H1 (cell line): ENCODE results near the gene BRD8. TPM values are rescaled to one million over a fixed set of nuclear protein-coding genes. Genes with fewer than 3 reads are reported as not detected.

Experiments
- MAFK ChIP-seq: IDR thresholded peaks from 2 replicates; pipeline ENCODE4 v1.6.1; 2012; ENCODE audit warnings: low read depth, mild to moderate bottlenecking, improper control_type of control experiment, low read length
- POLR2AphosphoS5 ChIP-seq: IDR thresholded peaks from 2 replicates; pipeline ENCODE4 v1.6.1; 2011; ENCODE audit warnings: low read depth, low read length
- SIX5 ChIP-seq: IDR thresholded peaks from 2 replicates; pipeline ENCODE4 v1.6.1; 2011; ENCODE audit warnings: mild to moderate bottlenecking, low read depth, low read length
- SP4 ChIP-seq: IDR thresholded peaks from 2 replicates; pipeline ENCODE4 v1.6.1; 2012; ENCODE audit warnings: low read length, inconsistent platforms
- TBP ChIP-seq: IDR thresholded peaks from 2 replicates; pipeline ENCODE4 v1.6.1; 2011; ENCODE audit warnings: low read depth, low read length, improper control_type of control experiment
- polyA plus RNA-seq, 7 experiments: library from polyadenylated mRNA; depleted of rRNA in 3 of 7; stranded (reverse) in 5 of 7; unstranded in 2 of 7; fragments of >200 nt in 5 of 7; fragments of 200-250 nt in 2 of 7; gene quantifications; 1 replicate in 5 of 7; 2 replicates in 1 of 7; 4 replicates in 1 of 7; pipeline versions ENCODE4 v1.2.1 to v1.2.3, GENCODE V29; 2011 to 2013; ENCODE audit warnings: missing spikeins in 2 of 7, mixed read lengths in 2 of 7
- total RNA-seq: library from RNA; stranded (reverse); fragmentation: NEBNext Ultra II Directional; extraction: Animal tissue kit (Norgen Biotek cat#: 25700); gene quantifications from 2 replicates; pipeline ENCODE4 v1.2.1, GENCODE V29; 2021
- TF ChIP-seq, protein P1 (sequence below), 3 experiments: IDR thresholded peaks; 1 replicate in 2 of 3; 2 replicates in 1 of 3; pipeline versions ENCODE4 v1.5.1 to v1.6.1; 2011; ENCODE audit warnings: low read length in 3 of 3, mild to moderate bottlenecking in 3 of 3, inconsistent platforms in 2 of 3, low read depth in 1 of 3, moderate library complexity in 1 of 3; ENCODE audit not compliant: insufficient read depth in 1 of 3; ENCODE audit errors: control extremely low read depth in 1 of 3

Gene BRD8
- total and polyA plus RNA-seq, 2 of the 8 experiments (the other 6 are each of a cell fraction or from before 2014, with no cell fraction given) = 37.8 to 75.8 TPM

DNA sequence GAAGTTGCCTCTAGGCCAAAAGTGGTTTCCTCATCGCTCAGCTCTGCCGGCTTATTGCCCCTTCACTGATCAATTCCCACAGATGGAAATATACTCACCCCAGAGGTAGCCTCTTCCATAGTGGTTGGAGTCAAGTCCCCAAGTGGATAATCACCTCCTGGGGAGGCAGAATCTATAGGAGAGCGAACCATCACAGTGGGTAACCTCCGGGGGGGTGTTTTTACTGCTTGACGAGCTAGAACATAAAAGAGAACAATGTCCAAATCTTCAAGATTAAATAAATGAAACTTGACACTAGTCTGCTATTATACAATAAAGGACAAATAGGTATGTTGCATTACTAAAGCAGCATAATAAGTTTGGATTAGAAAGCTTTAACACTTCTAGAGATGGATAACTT lies 9.3 kb downstream of the BRD8 start (continued):
- TF ChIP-seq, protein P1, sequence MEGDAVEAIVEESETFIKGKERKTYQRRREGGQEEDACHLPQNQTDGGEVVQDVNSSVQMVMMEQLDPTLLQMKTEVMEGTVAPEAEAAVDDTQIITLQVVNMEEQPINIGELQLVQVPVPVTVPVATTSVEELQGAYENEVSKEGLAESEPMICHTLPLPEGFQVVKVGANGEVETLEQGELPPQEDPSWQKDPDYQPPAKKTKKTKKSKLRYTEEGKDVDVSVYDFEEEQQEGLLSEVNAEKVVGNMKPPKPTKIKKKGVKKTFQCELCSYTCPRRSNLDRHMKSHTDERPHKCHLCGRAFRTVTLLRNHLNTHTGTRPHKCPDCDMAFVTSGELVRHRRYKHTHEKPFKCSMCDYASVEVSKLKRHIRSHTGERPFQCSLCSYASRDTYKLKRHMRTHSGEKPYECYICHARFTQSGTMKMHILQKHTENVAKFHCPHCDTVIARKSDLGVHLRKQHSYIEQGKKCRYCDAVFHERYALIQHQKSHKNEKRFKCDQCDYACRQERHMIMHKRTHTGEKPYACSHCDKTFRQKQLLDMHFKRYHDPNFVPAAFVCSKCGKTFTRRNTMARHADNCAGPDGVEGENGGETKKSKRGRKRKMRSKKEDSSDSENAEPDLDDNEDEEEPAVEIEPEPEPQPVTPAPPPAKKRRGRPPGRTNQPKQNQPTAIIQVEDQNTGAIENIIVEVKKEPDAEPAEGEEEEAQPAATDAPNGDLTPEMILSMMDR (IDR thresholded peaks at IDR 0.05; ENCODE audit: control extremely low read depth in 1 of 3, insufficient read depth in 1 of 3, low read depth in 1 of 3, low read length in 3 of 3) = no peak
- TF ChIP-seq MAFK (no peak), TBP (no peak), SIX5 (no peak), POLR2AphosphoS5 (no peak), SP4 (no peak)
